ENCODE data around the gene TAS2R19.

GRCh38 chr12:11007608-11008007, 14.8 kb downstream of the TAS2R19 start:
- TF ChIP-seq, protein P1, sequence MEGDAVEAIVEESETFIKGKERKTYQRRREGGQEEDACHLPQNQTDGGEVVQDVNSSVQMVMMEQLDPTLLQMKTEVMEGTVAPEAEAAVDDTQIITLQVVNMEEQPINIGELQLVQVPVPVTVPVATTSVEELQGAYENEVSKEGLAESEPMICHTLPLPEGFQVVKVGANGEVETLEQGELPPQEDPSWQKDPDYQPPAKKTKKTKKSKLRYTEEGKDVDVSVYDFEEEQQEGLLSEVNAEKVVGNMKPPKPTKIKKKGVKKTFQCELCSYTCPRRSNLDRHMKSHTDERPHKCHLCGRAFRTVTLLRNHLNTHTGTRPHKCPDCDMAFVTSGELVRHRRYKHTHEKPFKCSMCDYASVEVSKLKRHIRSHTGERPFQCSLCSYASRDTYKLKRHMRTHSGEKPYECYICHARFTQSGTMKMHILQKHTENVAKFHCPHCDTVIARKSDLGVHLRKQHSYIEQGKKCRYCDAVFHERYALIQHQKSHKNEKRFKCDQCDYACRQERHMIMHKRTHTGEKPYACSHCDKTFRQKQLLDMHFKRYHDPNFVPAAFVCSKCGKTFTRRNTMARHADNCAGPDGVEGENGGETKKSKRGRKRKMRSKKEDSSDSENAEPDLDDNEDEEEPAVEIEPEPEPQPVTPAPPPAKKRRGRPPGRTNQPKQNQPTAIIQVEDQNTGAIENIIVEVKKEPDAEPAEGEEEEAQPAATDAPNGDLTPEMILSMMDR (IDR thresholded peaks at IDR 0.05) = no peak
- no peak for TF ChIP-seq POLR2A (IDR thresholded peaks at IDR 0.05)
- no peak for TF ChIP-seq EP300 (IDR thresholded peaks at IDR 0.05)
